Measurements from ENCODE around the gene TMEM9.

DNA sequence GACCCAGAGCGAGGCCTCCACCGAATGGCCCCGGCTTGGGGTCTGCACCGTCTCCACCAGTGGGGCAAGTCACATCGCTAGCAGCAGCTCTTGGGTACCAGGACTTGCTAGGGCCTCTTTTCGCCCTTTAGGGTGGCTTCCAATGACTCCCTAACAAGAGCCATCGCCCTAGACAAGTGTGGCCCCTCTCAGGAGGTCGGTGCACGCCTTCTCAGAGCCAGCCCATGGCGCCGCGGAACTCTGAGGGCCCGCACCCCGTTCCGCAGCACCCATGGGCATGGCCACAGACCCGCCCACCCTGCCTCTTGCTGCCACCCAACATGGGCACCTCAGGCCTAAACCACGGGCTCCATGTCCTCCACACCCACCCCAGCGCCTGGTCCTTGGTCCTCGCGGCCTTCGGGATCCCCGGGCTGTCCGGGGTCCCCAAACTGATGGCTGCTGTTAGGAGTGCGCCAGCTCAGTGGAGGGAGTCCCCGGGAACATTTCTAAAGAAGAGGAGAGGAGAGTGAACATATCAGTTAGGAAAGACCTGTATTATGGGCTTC is 38.8 kb downstream of the TMEM9 start:
- TF ChIP-seq, protein P1, sequence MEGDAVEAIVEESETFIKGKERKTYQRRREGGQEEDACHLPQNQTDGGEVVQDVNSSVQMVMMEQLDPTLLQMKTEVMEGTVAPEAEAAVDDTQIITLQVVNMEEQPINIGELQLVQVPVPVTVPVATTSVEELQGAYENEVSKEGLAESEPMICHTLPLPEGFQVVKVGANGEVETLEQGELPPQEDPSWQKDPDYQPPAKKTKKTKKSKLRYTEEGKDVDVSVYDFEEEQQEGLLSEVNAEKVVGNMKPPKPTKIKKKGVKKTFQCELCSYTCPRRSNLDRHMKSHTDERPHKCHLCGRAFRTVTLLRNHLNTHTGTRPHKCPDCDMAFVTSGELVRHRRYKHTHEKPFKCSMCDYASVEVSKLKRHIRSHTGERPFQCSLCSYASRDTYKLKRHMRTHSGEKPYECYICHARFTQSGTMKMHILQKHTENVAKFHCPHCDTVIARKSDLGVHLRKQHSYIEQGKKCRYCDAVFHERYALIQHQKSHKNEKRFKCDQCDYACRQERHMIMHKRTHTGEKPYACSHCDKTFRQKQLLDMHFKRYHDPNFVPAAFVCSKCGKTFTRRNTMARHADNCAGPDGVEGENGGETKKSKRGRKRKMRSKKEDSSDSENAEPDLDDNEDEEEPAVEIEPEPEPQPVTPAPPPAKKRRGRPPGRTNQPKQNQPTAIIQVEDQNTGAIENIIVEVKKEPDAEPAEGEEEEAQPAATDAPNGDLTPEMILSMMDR (IDR thresholded peaks at IDR 0.05), result no peak
- TF ChIP-seq POLR2A (IDR thresholded peaks at IDR 0.05), result no peak
